ENCODE measurements around the gene C1orf210. TPM values are rescaled to one million over a fixed set of nuclear protein-coding genes. Genes with fewer than 3 reads are reported as not detected.

Gene C1orf210
- total RNA-seq, 1 experiment from 2014 or later, result 5.9 TPM

GRCh38 chr1:43300378-43301094 lies 15.2 kb upstream of the C1orf210 start, which contains the start of gene TIE1:
Gene TIE1 (plus strand): TSS chr1:43300982. CDS start chr1:43301072, 90 bp downstream.
- Histone ChIP-seq H4K8ac (replicated peaks; ENCODE audit: insufficient read length, low read depth, low read length) (no peak within 1 kb of the TSS), H2AFZ (ENCODE audit: low read length) (no peak within 1 kb of the TSS), H3K4me1 (ENCODE audit: insufficient read depth, low read length) (no peaks in the 10 kb centered on the region; the same call in 1 of the 2 replicates), H3T11ph (ENCODE audit: low read length) (no peak within 1 kb of the TSS), H4K20me1 (ENCODE audit: control insufficient read depth, insufficient read depth, insufficient read length) (no peaks in the 10 kb centered on the region), H2BK12ac (ENCODE audit: insufficient read length, low read depth, low read length) (no peak within 1 kb of the TSS), H3K23ac (ENCODE audit: insufficient read length, low read depth, low read length) (no peak within 1 kb of the TSS), H2AK5ac (ENCODE audit: insufficient read length, low read length) (no peak within 1 kb of the TSS), H2BK5ac (ENCODE audit: insufficient read length, low read length) (no peak within 1 kb of the TSS), H3K23me2 (ENCODE audit: insufficient read length, low read depth, low read length, poor library complexity, severe bottlenecking) (no peaks in the 10 kb centered on the region), H2BK15ac (ENCODE audit: low read depth, low read length) (no peak within 1 kb of the TSS; the same call in 1 of the 2 replicates), H2BK120ac (ENCODE audit: low read depth, low read length, poor library complexity, severe bottlenecking) (no peak within 1 kb of the TSS), H3K27ac (ENCODE audit: insufficient read length, low read depth, low read length) (no peak within 1 kb of the TSS), H2BK20ac (ENCODE audit: low read depth, low read length, poor library complexity, severe bottlenecking) (no peak within 1 kb of the TSS), H3K9ac (ENCODE audit: extremely low read depth, insufficient read length, low read length) (no peak within 1 kb of the TSS), H3K14ac (ENCODE audit: insufficient read depth, low read length) (no peak within 1 kb of the TSS; the same call in 1 of the 2 replicates), H3K9me3 (ENCODE audit: control insufficient read depth, low read depth, low read length) (no peaks in the 10 kb centered on the region), H3K79me1 (ENCODE audit: insufficient read depth, low read depth, low read length, poor library complexity, severe bottlenecking) (no peaks in the 10 kb centered on the region), H3K56ac (ENCODE audit: insufficient read length, low read depth, low read length) (no peak within 1 kb of the TSS), H3K4me2 (ENCODE audit: insufficient read depth, insufficient read length, low read length) (no peak within 1 kb of the TSS), H3K27me3 (ENCODE audit: insufficient read depth, low read length) (no peaks in the 10 kb centered on the region), H3K4ac (ENCODE audit: low read depth, low read length) (no peak within 1 kb of the TSS), H4K91ac (ENCODE audit: insufficient read length, low read depth, low read length) (no peak within 1 kb of the TSS), H3K79me2 (ENCODE audit: insufficient read depth, low read length) (no peaks in the 10 kb centered on the region), H3K18ac (ENCODE audit: insufficient read length, low read depth, low read length) (peak within 1 kb of the TSS; percentile 7), H4K5ac (ENCODE audit: insufficient read length, low read depth, low read length) (no peak within 1 kb of the TSS)
- Mint-ChIP-seq H3K9me3 (no peaks in the 10 kb centered on the region), H3K27me3 (ENCODE audit: low read depth) (peaks cover 4% of the 10 kb centered on the region), H3K4me1 (peaks cover 39 to 56% of the 10 kb centered on the region in 2 experiments), H3K4me3 (no peak within 1 kb of the TSS; a peak in 1 of 5 replicates), H3K27ac (peak within 1 kb of the TSS in 1 of 3 experiments; percentile 66; a peak in 2 of 7 replicates), H3K36me3 (ENCODE audit: insufficient read depth in 1 of 3, low read depth in 3 of 3) (no peaks in the 10 kb centered on the region)
- no peak for TF ChIP-seq CTCF (conservative IDR thresholded peaks at IDR 0.05)
- DNase-seq, result no peak
- WGBS (ENCODE audit: extremely low coverage, insufficient read length, low lambda C conversion rate), result no CpG with 5 or more reads among the region's 10 CpGs

Data from H9 (cell line).